Ishikawa (cell line): ENCODE results near the gene SPACA9.

Experiments
- CEBPB ChIP-seq: IDR thresholded peaks from 2 replicates; pipeline ENCODE4 v1.6.1; 2012
- CREB1 ChIP-seq: IDR thresholded peaks from 2 replicates; pipeline ENCODE4 v1.6.1; 2012; ENCODE audit warnings: low read depth
- EGR1 ChIP-seq: IDR thresholded peaks from 2 replicates; pipeline ENCODE4 v1.6.1; 2012
- EP300 ChIP-seq: IDR thresholded peaks from 2 replicates; pipeline ENCODE4 v1.6.1; 2012; ENCODE audit warnings: borderline replicate concordance
- FOXM1 ChIP-seq: IDR thresholded peaks from 2 replicates; pipeline ENCODE4 v1.6.1; 2012; ENCODE audit warnings: low read depth, borderline replicate concordance
- MAX ChIP-seq: IDR thresholded peaks from 2 replicates; pipeline ENCODE4 v1.6.1; 2012
- NFIC ChIP-seq: IDR thresholded peaks from 2 replicates; pipeline ENCODE4 v1.6.1; 2012
- RAD21 ChIP-seq: IDR thresholded peaks from 2 replicates; pipeline ENCODE4 v1.6.1; 2012; ENCODE audit warnings: low read depth
- REST ChIP-seq: IDR thresholded peaks from 2 replicates; pipeline ENCODE4 v1.6.1; 2012; ENCODE audit warnings: low read depth, mild to moderate bottlenecking
- TAF1 ChIP-seq: IDR thresholded peaks from 2 replicates; pipeline ENCODE4 v1.6.1; 2012; ENCODE audit warnings: low read depth, mild to moderate bottlenecking
- TCF12 ChIP-seq: IDR thresholded peaks from 2 replicates; pipeline ENCODE4 v1.6.1; 2012; ENCODE audit warnings: low read depth
- TEAD4 ChIP-seq: IDR thresholded peaks from 2 replicates; pipeline ENCODE4 v1.6.1; 2012
- USF1 ChIP-seq: IDR thresholded peaks from 2 replicates; pipeline ENCODE4 v1.6.1; 2012
- YY1 ChIP-seq: IDR thresholded peaks from 2 replicates; pipeline ENCODE4 v1.6.1; 2012; ENCODE audit warnings: low read depth
- ZBTB7A ChIP-seq: IDR thresholded peaks from 2 replicates; pipeline ENCODE4 v1.6.1; 2012; ENCODE audit warnings: low read depth

Gene SPACA9

GRCh38 chr9:132837501-132838286 lies 41.0 kb upstream of the SPACA9 start:
- no peak for TF ChIP-seq USF1
- no peak for TF ChIP-seq NFIC
- TF ChIP-seq TCF12 = no peak
- no peak for TF ChIP-seq YY1
- TF ChIP-seq MAX = no peak
- TF ChIP-seq CREB1 = no peak
- TF ChIP-seq EGR1 = no peak
- no peak for TF ChIP-seq REST
- TF ChIP-seq TEAD4 = no peak
- TF ChIP-seq CEBPB = no peak
- no peak for TF ChIP-seq TAF1
- no peak for TF ChIP-seq FOXM1
- no peak for TF ChIP-seq ZBTB7A
- TF ChIP-seq RAD21 = no peak
- no peak for TF ChIP-seq EP300

- no peak for TF ChIP-seq TEAD4
- TF ChIP-seq YY1 = no peak
- TF ChIP-seq ZBTB7A = no peak
- TF ChIP-seq EGR1 = no peak
- no peak for TF ChIP-seq TCF12
- TF ChIP-seq EP300 = no peak
- no peak for TF ChIP-seq USF1
- TF ChIP-seq TAF1 = no peak
- no peak for TF ChIP-seq RAD21
- TF ChIP-seq MAX = no peak
- no peak for TF ChIP-seq REST
Observed at GRCh38 chr9:132838291-132838690, 40.4 kb upstream of the SPACA9 start.

GRCh38 chr9:132840980-132841379 lies 37.7 kb upstream of the SPACA9 start:
- TF ChIP-seq YY1 (no peak), REST (no peak), CREB1 (no peak), FOXM1 (no peak), USF1 (no peak)

GRCh38 chr9:132842124-132843044 lies 36.3 kb upstream of the SPACA9 start:
- no peak for TF ChIP-seq EGR1
- no peak for TF ChIP-seq MAX
- TF ChIP-seq FOXM1 = no peak
- no peak for TF ChIP-seq CEBPB
- no peak for TF ChIP-seq TCF12
- TF ChIP-seq EP300 = no peak
- TF ChIP-seq CREB1 = no peak
